ACC112 (cell line): ENCODE results near the gene GRIP2.

Experiments used
- H2AFZ ChIP-seq: fragments of 200-600 bp; sonication (generic); one replicate; pipeline ENCODE4 v1.6.0; 2017; ENCODE audit warnings: antibody characterized with exemption, low read length; ENCODE audit not compliant: unreplicated experiment
- H3K27ac ChIP-seq: fragments of 200-600 bp; sonication (generic); 2 replicates; pipeline ENCODE4 v1.5.1; 2014; ENCODE audit warnings: low read depth, mild to moderate bottlenecking, antibody characterized with exemption, low read length, moderate library complexity
- H3K27me3 ChIP-seq: fragments of 200-600 bp; sonication (generic); 2 replicates; pipeline ENCODE4 v1.6.1; 2014; ENCODE audit warnings: mild to moderate bottlenecking, antibody characterized with exemption, low read length, moderate library complexity, mixed read lengths; ENCODE audit not compliant: insufficient read depth
- H3K36me3 ChIP-seq: fragments of 200-600 bp; sonication (generic); 2 replicates; pipeline ENCODE4 v1.6.1; 2016; ENCODE audit warnings: mild to moderate bottlenecking, antibody characterized with exemption, low read length, moderate library complexity, mixed read lengths; ENCODE audit not compliant: insufficient read depth
- H3K4me1 ChIP-seq: fragments of 200-600 bp; sonication (generic); one replicate; pipeline ENCODE4 v1.6.1; 2016; ENCODE audit warnings: low read length, mixed read lengths; ENCODE audit not compliant: insufficient read depth, unreplicated experiment, control insufficient read depth
- H3K4me3 ChIP-seq: fragments of 200-600 bp; sonication (generic); 2 replicates; pipeline ENCODE4 v1.5.1; 2014; ENCODE audit warnings: mild to moderate bottlenecking, low read depth, low read length
- H3K79me2 ChIP-seq: fragments of 200-600 bp; sonication (generic); one replicate; pipeline ENCODE4 v1.6.0; 2016; ENCODE audit warnings: low read length; ENCODE audit not compliant: control insufficient read depth, unreplicated experiment, insufficient read depth

The GRIP2 gene

DNA sequence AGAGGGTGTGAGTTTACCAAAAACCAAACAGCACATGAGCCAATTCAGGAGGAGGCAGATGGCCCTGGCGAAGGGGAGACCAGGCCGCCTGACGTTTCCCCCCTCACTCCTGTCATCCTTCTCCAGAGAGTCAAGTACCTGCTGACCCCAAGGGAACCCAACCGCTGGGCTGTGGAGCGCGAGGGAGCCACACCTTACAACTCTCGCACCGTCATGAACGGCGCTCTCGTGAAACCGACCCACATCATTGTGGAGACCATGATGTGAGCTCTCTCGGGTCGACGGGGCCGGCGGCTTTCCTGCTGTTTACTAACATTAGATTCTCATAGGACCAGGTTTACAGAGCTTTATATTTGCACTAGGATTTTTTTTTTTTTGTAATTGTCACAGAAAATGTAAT lies 55.4 kb downstream of the GRIP2 start:
- H2AFZ ChIP-seq, result no peak overlapping the region
- H3K4me1 ChIP-seq, result peaks cover 3% of the 10 kb centered on the region
- no peaks in the 10 kb centered on the region for H3K27me3 ChIP-seq
- H3K79me2 ChIP-seq, result no peaks in the 10 kb centered on the region
- no peak overlapping the region for H3K27ac ChIP-seq
- no peak overlapping the region for H3K4me3 ChIP-seq
- H3K36me3 ChIP-seq, result no peaks in the 10 kb centered on the region; the same call in 1 of the 2 replicates

GRCh38 chr3:14483286-14483685 lies 56.9 kb downstream of the GRIP2 start:
- H3K27me3 ChIP-seq, result no peaks in the 10 kb centered on the region
- no peaks in the 10 kb centered on the region for H3K79me2 ChIP-seq
- H3K4me3 ChIP-seq, result no peak overlapping the region
- peaks cover 5% of the 10 kb centered on the region for H3K4me1 ChIP-seq
- H3K36me3 ChIP-seq, result peaks cover 3% of the 10 kb centered on the region; the same call in 1 of the 2 replicates
- H2AFZ ChIP-seq, result no peak overlapping the region
- no peak overlapping the region for H3K27ac ChIP-seq

DNA sequence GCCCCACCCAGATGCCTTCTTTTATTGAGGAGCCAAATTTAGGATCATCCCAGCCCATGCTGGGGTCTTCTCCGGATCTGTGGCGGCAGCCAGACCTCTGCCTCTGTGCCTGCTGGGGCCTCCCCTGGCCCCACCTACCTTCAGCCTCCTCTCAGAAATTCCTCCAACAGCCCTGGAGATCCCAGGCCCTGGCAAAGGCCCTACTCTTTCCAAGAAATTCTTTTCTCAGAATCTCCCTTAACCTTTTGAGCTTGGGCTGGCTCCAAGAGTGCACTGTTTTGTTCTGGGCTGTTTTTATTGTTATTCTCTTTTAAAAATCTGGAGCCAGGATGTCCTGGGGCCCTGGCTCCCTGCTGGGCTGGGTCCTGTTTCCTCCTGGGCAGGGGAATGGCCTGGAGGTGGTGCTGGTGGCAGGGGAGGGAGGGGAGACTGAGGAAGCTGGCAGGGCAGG lies 57.8 kb downstream of the GRIP2 start:
- no peak overlapping the region for H3K27ac ChIP-seq
- H3K4me1 ChIP-seq, result peaks cover 5% of the 10 kb centered on the region
- no peak overlapping the region for H2AFZ ChIP-seq
- H3K36me3 ChIP-seq, result peaks cover 7% of the 10 kb centered on the region; the same call in 1 of the 2 replicates
- no peaks in the 10 kb centered on the region for H3K79me2 ChIP-seq
- no peaks in the 10 kb centered on the region for H3K27me3 ChIP-seq
- no peak overlapping the region for H3K4me3 ChIP-seq

DNA sequence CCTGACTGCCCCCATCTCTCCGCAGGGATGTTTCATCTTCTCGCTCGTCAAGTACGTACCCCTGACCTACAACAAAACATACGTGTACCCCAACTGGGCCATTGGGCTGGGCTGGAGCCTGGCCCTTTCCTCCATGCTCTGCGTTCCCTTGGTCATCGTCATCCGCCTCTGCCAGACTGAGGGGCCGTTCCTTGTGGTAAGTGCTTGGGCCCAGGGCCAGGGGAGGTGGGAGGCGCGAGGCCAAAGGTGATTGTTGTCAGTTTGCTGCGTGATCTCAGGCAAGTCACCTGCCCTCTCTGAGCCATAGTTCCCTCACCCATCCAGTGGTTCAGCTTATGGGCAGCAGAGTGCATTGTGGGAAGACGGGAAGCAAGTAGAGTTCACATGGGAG lies 58.5 kb downstream of the GRIP2 start:
- peaks cover 5% of the 10 kb centered on the region for H3K4me1 ChIP-seq
- no peak overlapping the region for H3K4me3 ChIP-seq
- no peaks in the 10 kb centered on the region for H3K27me3 ChIP-seq
- no peak overlapping the region for H3K27ac ChIP-seq
- H3K79me2 ChIP-seq, result no peaks in the 10 kb centered on the region
- H2AFZ ChIP-seq, result no peak overlapping the region
- H3K36me3 ChIP-seq, result peaks cover 7% of the 10 kb centered on the region; the same call in 1 of the 2 replicates

DNA sequence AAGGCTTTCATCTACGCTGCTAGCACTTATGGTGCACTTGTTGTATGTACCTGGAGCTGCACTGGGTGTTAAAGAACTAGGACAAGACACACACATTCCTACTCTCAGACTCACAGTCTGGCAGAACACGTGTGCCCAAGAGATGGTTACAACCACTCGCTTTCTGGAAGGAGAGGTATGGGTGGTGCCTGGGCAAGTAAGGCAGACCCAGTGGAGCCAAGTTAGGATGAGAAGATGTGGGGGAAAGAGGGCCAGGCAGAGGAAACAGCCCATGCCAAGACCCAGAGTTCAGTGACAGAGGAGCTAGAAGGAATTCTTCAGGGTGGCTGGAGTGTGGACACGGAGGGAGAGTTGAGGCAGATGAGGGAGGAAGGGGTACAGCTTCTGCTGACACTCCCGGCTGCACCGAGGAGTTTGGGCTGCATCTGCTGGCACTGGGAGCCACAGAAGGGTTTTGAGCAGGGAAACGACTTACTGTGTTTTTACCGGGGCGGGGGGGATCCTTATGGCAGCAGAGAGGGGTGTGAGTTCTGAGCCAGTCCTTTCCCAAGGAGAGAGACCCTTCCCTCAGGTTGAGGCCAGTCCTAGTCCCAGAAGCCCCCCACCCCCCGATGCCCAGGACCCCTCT lies 59.0 kb downstream of the GRIP2 start:
- H3K4me1 ChIP-seq, result peaks cover 5% of the 10 kb centered on the region
- H3K4me3 ChIP-seq, result no peak overlapping the region
- H3K27ac ChIP-seq, result no peak overlapping the region
- peaks cover 7% of the 10 kb centered on the region; the same call in 1 of the 2 replicates for H3K36me3 ChIP-seq
- no peaks in the 10 kb centered on the region for H3K79me2 ChIP-seq
- H2AFZ ChIP-seq, result no peak overlapping the region
- H3K27me3 ChIP-seq, result no peaks in the 10 kb centered on the region

- no peaks in the 10 kb centered on the region for H3K27me3 ChIP-seq
- H3K4me3 ChIP-seq, result no peak overlapping the region
- H3K4me1 ChIP-seq, result peaks cover 5% of the 10 kb centered on the region
- H2AFZ ChIP-seq, result no peak overlapping the region
- H3K27ac ChIP-seq, result no peak overlapping the region
- no peaks in the 10 kb centered on the region for H3K79me2 ChIP-seq
- H3K36me3 ChIP-seq, result peaks cover 11% of the 10 kb centered on the region; the same call in 1 of the 2 replicates
Observed at GRCh38 chr3:14480207-14481017, 59.7 kb downstream of the GRIP2 start.

DNA sequence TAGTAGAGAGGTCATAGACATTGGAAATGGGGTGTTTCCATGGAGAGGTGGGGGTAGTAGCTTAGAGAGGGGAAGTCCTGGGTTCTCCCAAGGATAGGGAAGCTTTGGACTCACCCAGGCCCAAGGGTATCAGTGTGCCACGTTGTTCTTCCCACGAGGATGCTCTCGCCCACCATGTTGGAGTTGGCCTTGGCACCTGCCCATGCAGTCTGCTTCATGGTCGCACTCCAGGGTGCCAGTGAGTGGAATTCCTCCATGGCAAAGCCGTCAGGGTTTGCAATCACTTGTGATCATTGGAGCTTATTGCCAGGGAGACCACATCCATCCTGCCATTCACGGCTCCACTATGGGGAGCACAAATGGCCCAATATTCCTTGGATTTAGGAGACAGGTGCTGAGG lies 60.6 kb downstream of the GRIP2 start:
- no peak overlapping the region for H2AFZ ChIP-seq
- H3K4me1 ChIP-seq, result peaks cover 5% of the 10 kb centered on the region
- H3K4me3 ChIP-seq, result no peak overlapping the region
- no peak overlapping the region for H3K27ac ChIP-seq
- no peaks in the 10 kb centered on the region for H3K27me3 ChIP-seq
- H3K79me2 ChIP-seq, result no peaks in the 10 kb centered on the region
- H3K36me3 ChIP-seq, result peaks cover 11% of the 10 kb centered on the region; the same call in 1 of the 2 replicates

- Histone ChIP-seq H3K79me2 (no peaks in the 10 kb centered on the region), H3K4me3 (no peak overlapping the region), H3K27ac (no peak overlapping the region), H2AFZ (no peak overlapping the region), H3K27me3 (no peaks in the 10 kb centered on the region), H3K36me3 (peaks cover 11% of the 10 kb centered on the region; the same call in 1 of the 2 replicates), H3K4me1 (peaks cover 5% of the 10 kb centered on the region)
Observed at GRCh38 chr3:14478956-14479550, 61.1 kb downstream of the GRIP2 start.

DNA sequence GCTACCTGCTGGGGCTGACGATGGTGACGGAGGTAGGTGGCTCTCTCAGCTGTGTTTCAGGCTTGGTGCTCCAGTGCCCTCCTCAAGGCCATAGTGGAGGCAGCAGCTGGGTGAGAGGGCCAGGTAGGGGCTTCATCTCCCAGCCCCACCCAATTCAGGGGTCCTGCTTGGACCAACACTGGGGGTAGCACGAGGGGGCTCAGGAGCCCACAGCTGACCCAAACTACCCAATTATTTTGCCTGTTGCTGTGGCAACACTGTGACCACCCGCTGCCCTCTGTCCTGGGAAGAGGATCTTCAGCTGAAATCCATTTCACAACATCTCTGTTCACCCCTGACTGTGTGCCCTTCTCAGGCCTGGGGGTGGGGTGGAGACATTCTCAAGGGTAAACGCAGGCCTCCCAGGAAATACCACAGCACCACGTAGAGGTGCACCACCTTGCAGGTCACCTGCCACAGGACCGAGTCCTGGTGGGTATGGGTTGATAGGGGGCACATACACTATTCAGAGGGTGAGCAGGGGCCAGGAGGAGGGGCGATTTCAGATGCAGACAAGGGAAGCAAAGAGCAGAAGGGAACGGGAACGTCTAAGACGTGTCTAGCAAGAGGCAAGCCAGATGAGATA lies 62.7 kb downstream of the GRIP2 start:
- no peak overlapping the region for H3K4me3 ChIP-seq
- H2AFZ ChIP-seq, result no peak overlapping the region
- H3K79me2 ChIP-seq, result no peaks in the 10 kb centered on the region
- no peaks in the 10 kb centered on the region for H3K27me3 ChIP-seq
- no peak overlapping the region for H3K27ac ChIP-seq
- H3K4me1 ChIP-seq, result peaks cover 17% of the 10 kb centered on the region
- peaks cover 11% of the 10 kb centered on the region; the same call in 1 of the 2 replicates for H3K36me3 ChIP-seq

GRCh38 chr3:14476583-14477265 lies 63.4 kb downstream of the GRIP2 start:
- peaks cover 11% of the 10 kb centered on the region; the same call in 1 of the 2 replicates for H3K36me3 ChIP-seq
- H3K4me1 ChIP-seq, result peaks cover 24% of the 10 kb centered on the region
- no peak overlapping the region for H2AFZ ChIP-seq
- no peak overlapping the region for H3K27ac ChIP-seq
- no peaks in the 10 kb centered on the region for H3K27me3 ChIP-seq
- no peak overlapping the region for H3K4me3 ChIP-seq
- no peaks in the 10 kb centered on the region for H3K79me2 ChIP-seq
